ENCODE measurements around the gene SPTBN2. TPM values are rescaled to one million over a fixed set of nuclear protein-coding genes. Genes with fewer than 3 reads are reported as not detected.

SPTBN2 gene
- total and polyA plus RNA-seq, 4 donors, result 4.7 to 16.1 (median 11.3) TPM

DNA sequence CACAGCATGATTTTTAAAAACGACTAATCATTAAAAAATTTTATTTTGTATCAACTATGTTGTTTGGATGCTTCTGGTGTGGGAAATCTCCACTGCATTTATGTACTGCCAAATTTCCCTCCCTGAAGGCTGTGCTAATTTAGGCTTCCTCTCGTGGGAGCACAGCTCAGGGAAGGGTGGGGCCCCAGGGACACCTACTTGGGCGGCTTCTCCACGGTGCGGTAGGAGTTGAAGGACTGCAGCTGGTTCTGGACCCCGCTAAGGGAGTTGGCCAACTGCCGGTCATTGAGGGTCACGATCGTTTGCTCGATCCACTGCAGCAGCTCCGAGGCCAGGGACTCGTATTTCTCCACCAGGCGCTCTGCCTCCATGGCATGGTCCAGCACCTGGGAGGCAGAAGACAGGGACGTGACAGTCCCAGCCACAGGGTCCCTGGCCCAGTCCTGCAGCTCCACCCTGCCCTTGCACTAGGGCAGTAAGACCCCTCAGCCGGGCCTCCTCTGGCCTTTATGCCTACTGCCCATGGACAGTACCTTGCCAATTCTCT is 18.6 kb downstream of the SPTBN2 start:
- Histone ChIP-seq H3K27ac (ENCODE audit: low read depth in 1 of 2, low read length in 1 of 2) (no peak overlapping the region), H3K4me1 (ENCODE audit: control insufficient read depth in 5 of 5, insufficient read depth in 5 of 5, low read length in 5 of 5) (no peaks in the 10 kb centered on the region), H3K9ac (ENCODE audit: insufficient read depth in 1 of 2, low read length in 2 of 2) (no peak overlapping the region), H3K27me3 (ENCODE audit: control insufficient read depth in 3 of 3, insufficient read depth in 3 of 3, low read length in 2 of 3) (no peaks in the 10 kb centered on the region), H3K4me3 (no peak overlapping the region), H3K36me3 (ENCODE audit: control insufficient read depth in 4 of 4, insufficient read depth in 4 of 4, low read length in 4 of 4) (peaks cover 0 to 1% (median 0%) of the 10 kb centered on the region in 4 donors), H3K9me3 (ENCODE audit: control insufficient read depth in 4 of 4, insufficient read depth in 3 of 4, low read length in 3 of 4) (no peaks in the 10 kb centered on the region)
- 87 to 92% methylated on average over 15 of the region's 15 CpGs for WGBS, 2 donors
- DNase-seq (no peak), ATAC-seq (ENCODE audit: insufficient read depth, low FRiP score) (no peak)
- TF ChIP-seq, protein P1, sequence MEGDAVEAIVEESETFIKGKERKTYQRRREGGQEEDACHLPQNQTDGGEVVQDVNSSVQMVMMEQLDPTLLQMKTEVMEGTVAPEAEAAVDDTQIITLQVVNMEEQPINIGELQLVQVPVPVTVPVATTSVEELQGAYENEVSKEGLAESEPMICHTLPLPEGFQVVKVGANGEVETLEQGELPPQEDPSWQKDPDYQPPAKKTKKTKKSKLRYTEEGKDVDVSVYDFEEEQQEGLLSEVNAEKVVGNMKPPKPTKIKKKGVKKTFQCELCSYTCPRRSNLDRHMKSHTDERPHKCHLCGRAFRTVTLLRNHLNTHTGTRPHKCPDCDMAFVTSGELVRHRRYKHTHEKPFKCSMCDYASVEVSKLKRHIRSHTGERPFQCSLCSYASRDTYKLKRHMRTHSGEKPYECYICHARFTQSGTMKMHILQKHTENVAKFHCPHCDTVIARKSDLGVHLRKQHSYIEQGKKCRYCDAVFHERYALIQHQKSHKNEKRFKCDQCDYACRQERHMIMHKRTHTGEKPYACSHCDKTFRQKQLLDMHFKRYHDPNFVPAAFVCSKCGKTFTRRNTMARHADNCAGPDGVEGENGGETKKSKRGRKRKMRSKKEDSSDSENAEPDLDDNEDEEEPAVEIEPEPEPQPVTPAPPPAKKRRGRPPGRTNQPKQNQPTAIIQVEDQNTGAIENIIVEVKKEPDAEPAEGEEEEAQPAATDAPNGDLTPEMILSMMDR (IDR thresholded peaks at IDR 0.05; ENCODE audit: control extremely low read depth, extremely low read depth), result no peak

DNA sequence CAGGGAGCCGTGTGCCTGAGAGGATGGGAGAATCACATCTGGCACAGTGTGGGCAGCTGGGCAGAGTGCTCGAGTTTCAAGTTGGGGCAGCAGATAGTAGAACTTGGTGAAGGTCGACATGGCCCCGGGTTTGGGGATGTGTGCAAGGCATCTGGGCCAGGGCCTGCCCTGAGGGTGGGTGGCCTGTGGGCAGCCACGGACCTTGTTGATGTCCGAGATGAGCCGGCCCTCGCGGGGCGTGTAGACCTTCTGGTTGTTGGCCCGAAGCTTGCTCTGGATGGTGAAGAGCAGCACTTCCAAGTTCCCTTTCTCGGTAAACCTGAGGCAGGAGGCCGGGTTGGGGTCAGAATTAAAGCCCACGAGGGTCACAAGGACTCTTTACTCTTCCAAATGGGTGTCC is 20.3 kb downstream of the SPTBN2 start:
- Histone ChIP-seq H3K4me1 (ENCODE audit: control insufficient read depth in 5 of 5, insufficient read depth in 5 of 5, low read length in 5 of 5) (no peaks in the 10 kb centered on the region), H3K9me3 (ENCODE audit: control insufficient read depth in 4 of 4, insufficient read depth in 3 of 4, low read length in 3 of 4) (no peaks in the 10 kb centered on the region), H3K27ac (ENCODE audit: low read depth in 1 of 2, low read length in 1 of 2) (no peak overlapping the region), H3K27me3 (ENCODE audit: control insufficient read depth in 3 of 3, insufficient read depth in 3 of 3, low read length in 2 of 3) (no peaks in the 10 kb centered on the region), H3K36me3 (ENCODE audit: control insufficient read depth in 4 of 4, insufficient read depth in 4 of 4, low read length in 4 of 4) (no peaks in the 10 kb centered on the region), H3K4me3 (no peak overlapping the region), H3K9ac (ENCODE audit: insufficient read depth in 1 of 2, low read length in 2 of 2) (no peak overlapping the region)
- ATAC-seq (ENCODE audit: insufficient read depth, low FRiP score) (no peak), DNase-seq (no peak)
- TF ChIP-seq, protein P1 (IDR thresholded peaks at IDR 0.05; ENCODE audit: control extremely low read depth, extremely low read depth), result no peak
- 94 to 95% methylated on average over 14 of the region's 14 CpGs for whole genome bisulfite sequencing, 2 donors

DNA sequence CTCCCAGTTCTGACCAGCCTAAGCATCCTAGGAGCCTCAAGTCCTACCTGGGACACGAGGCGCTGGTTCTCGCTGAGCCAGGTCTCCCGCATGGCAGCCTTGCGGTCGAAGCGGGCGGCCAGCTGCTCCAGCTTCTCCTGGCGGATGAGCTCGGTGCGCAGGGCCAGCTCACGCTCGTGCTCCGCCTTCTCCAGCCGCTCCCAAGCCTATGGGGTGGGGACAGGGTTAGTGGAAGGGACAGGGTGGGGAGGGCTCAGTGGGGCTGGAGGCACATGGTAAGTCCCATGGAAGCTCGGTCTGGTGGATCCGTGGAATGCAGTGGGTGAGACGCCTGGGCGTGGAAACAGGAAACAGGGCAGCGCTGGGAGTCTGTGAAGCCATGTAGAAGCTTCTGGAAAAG is 20.9 kb downstream of the SPTBN2 start:
- Histone ChIP-seq H3K9ac (ENCODE audit: insufficient read depth in 1 of 2, low read length in 2 of 2) (no peak overlapping the region), H3K27me3 (ENCODE audit: control insufficient read depth in 3 of 3, insufficient read depth in 3 of 3, low read length in 2 of 3) (no peaks in the 10 kb centered on the region), H3K4me3 (no peak overlapping the region), H3K27ac (ENCODE audit: low read depth in 1 of 2, low read length in 1 of 2) (no peak overlapping the region), H3K4me1 (ENCODE audit: control insufficient read depth in 5 of 5, insufficient read depth in 5 of 5, low read length in 5 of 5) (no peaks in the 10 kb centered on the region), H3K36me3 (ENCODE audit: control insufficient read depth in 4 of 4, insufficient read depth in 4 of 4, low read length in 4 of 4) (no peaks in the 10 kb centered on the region), H3K9me3 (ENCODE audit: control insufficient read depth in 4 of 4, insufficient read depth in 3 of 4, low read length in 3 of 4) (no peaks in the 10 kb centered on the region)
- 91 to 92% methylated on average over 20 of the region's 20 CpGs for WGBS, 2 donors
- TF ChIP-seq, protein P1 (IDR thresholded peaks at IDR 0.05; ENCODE audit: control extremely low read depth, extremely low read depth), result no peak
- no peak for ATAC-seq (ENCODE audit: insufficient read depth, low FRiP score)
- DNase-seq, result no peak

DNA sequence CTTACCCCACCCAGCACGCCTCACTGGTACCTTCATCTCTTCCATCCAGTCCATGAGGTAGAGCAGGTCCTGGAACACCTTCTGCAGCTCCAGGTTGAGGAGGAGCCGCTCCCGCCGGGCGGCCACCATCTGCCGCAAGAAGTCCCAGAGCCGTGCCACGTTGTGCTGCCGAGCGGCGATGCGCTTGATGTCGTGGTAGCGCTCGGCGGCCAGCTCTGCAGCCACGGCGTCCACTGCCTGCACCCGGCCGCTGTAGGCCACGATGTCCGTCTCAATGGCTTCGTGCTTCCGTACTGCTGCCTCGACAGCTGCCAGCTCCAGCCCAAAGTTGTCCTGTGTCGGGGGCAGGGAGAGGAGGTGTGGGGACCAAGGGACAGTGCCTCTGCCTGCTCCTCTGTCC is 21.5 kb downstream of the SPTBN2 start:
- WGBS, 2 donors, result 96 to 98% methylated on average over 25 to 26 of the region's 26 CpGs
- TF ChIP-seq, protein P1 (IDR thresholded peaks at IDR 0.05; ENCODE audit: control extremely low read depth, extremely low read depth), result no peak
- DNase-seq (no peak), ATAC-seq (ENCODE audit: insufficient read depth, low FRiP score) (no peak)
- Histone ChIP-seq H3K27me3 (ENCODE audit: control insufficient read depth in 3 of 3, insufficient read depth in 3 of 3, low read length in 2 of 3) (no peaks in the 10 kb centered on the region), H3K4me1 (ENCODE audit: control insufficient read depth in 5 of 5, insufficient read depth in 5 of 5, low read length in 5 of 5) (no peaks in the 10 kb centered on the region), H3K9ac (ENCODE audit: insufficient read depth in 1 of 2, low read length in 2 of 2) (no peak overlapping the region), H3K27ac (ENCODE audit: low read depth in 1 of 2, low read length in 1 of 2) (no peak overlapping the region), H3K36me3 (ENCODE audit: control insufficient read depth in 4 of 4, insufficient read depth in 4 of 4, low read length in 4 of 4) (no peaks in the 10 kb centered on the region), H3K9me3 (ENCODE audit: control insufficient read depth in 4 of 4, insufficient read depth in 3 of 4, low read length in 3 of 4) (no peaks in the 10 kb centered on the region), H3K4me3 (no peak overlapping the region)

Data from lung (tissue), 12 donors.